GM18517 (cell line): ENCODE results near the gene ME2.
"Not testable (repeated sequence)": the region's sequence is repeated elsewhere in the genome, so short reads cannot be mapped to it uniquely, and the experiment has no call there.

Source experiments
- ATAC-seq: cut with Tn5 transposase; IDR thresholded peaks from one replicate; pipeline ENCODE4 v1.9.1; 2021; ENCODE audit warnings: mild to moderate bottlenecking, moderate library complexity; ENCODE audit not compliant: unreplicated experiment

Gene ME2

GRCh38 chr18:50878345-50879301, at the start of gene ME2:
TSS of gene ME2 (plus strand) at chr18:50879118. CDS start at chr18:50895821, 16,703 bp downstream.
- ATAC-seq = peak; percentile 87

GRCh38 chr18:50829644-50830043, 49.3 kb upstream of the ME2 start:
- no peak for ATAC-seq

DNA sequence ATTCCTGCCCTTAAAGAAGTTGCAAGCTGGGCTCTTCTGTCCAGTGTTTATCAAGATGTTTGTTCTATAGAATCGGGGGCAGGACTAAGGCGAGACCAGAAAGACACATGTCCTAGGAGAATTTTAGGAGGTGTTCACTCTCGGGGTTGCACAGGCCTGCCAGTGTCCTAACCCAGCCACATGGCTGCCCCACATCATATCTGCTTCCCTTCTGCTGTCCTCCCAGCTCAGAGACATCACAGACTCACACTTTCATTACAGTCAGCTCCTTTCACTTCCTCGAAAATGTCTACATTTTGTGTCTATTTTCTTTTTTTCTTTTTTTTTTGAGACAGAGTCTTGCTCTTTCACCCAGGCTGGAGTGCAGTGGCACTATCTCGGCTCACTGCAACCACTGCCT, 48.4 kb upstream of the ME2 start:
- peak; percentile 54 for ATAC-seq

- ATAC-seq = peak; percentile 59
These were observed 46.2 kb upstream of the ME2 start for GRCh38 chr18:50832754-50833153.

- ATAC-seq = not testable (repeated sequence)
These were observed 45.4 kb upstream of the ME2 start for GRCh38 chr18:50833496-50833895.

DNA sequence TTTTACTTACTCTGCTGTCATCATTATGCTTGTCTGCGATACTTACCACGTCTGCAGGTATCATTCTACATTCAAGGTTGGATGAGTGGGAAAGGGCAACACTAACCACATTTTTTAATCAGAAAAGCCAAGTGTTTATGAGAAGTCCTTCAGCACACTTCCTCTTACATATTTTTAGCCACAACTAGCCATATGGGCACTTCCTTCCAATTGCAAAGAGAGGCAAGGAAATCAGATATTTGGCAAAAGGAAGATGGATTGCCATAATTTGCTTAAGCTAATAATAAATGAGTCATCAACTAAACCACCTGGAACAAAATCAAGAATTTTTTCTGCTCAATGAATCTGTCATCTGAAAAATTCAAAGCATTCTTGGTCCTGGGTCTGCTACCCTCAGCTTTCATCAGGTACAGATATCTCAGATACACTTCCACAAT, 42.4 kb upstream of the ME2 start:
- ATAC-seq = no peak

- no peak for ATAC-seq
These were observed 39.6 kb upstream of the ME2 start for GRCh38 chr18:50839341-50839740.

DNA sequence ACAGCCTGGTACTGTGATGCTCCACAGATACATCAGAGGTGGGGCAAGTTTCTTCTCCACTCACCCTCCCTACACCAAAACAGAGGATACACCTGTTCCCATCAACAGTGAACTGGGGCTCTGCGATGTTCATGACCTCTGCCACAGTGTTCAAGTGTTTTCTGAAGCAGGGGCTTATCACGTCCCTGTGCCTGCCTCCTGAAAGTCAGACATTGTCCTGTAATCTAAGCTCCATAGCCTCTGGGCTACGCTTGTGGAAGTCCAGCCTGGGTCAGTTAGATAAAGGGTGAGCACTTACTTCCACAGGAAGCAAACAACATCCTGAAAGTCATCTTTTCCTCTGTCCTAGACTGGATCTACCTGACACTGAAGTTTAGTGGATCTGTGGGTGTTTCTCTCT, 38.9 kb upstream of the ME2 start:
- no peak for ATAC-seq

- ATAC-seq = no peak
These were observed 36.1 kb upstream of the ME2 start for GRCh38 chr18:50842846-50843245.

GRCh38 chr18:50844554-50844953, 34.4 kb upstream of the ME2 start:
- ATAC-seq = no peak

DNA sequence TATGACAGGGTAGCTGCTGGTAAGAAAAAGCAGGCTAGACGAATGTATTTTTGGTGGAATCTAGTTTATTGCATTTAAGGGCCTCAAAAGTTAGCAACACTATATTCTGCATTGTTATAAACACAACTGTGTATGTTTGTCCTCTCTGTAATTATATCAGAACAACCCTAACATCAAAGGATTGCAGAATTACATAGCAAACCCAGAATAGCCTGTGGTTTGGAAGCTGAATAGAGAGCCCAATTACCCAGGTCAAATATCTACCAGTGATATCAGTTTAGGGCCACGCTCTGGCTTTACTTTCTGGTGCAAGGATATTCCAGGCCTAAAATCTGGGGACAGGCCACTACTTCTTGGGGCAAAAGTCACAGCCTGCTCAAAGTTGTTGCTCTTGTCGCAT, 34.0 kb upstream of the ME2 start:
- no peak for ATAC-seq

- ATAC-seq = no peak
These were observed 31.7 kb upstream of the ME2 start for GRCh38 chr18:50847192-50847591.

- ATAC-seq = no peak
These were observed 30.8 kb upstream of the ME2 start for GRCh38 chr18:50848061-50848551.

DNA sequence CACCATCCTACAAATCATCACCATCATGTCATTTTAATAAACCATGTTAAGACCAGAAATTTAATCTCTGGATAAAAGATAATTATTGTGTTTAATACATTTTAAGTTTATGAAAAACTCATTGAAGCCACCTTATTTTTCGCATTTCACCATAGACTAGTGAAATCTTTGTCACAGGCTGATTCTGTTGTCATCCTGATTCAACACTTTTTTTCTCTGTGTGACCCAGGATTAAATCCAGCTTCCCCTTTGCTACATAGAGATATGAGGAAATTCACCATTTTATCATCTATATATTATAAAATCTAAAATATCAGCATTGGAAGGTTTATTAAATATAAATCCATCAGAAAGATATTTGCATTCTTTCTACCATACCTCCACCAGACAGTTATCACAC, 29.9 kb upstream of the ME2 start:
- ATAC-seq = no peak

DNA sequence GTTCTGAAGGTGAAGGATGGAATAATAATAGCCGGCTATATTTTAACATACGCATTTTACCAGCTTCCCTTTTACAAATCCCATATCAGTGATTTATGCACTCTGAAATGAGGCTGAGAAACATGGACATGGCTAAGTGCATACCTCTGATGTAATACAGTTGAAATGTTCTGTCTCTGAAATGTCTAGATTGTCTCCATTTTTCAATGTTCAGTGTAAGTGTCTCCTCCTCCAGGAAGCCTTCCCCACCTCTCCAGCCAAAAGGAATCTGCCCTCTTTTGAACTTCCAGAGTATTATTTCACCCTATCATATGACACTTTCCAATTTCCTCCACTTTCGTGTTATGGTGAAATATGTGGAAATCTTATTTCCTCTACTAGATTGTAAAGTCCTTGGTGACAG, 29.5 kb upstream of the ME2 start:
- no peak for ATAC-seq

DNA sequence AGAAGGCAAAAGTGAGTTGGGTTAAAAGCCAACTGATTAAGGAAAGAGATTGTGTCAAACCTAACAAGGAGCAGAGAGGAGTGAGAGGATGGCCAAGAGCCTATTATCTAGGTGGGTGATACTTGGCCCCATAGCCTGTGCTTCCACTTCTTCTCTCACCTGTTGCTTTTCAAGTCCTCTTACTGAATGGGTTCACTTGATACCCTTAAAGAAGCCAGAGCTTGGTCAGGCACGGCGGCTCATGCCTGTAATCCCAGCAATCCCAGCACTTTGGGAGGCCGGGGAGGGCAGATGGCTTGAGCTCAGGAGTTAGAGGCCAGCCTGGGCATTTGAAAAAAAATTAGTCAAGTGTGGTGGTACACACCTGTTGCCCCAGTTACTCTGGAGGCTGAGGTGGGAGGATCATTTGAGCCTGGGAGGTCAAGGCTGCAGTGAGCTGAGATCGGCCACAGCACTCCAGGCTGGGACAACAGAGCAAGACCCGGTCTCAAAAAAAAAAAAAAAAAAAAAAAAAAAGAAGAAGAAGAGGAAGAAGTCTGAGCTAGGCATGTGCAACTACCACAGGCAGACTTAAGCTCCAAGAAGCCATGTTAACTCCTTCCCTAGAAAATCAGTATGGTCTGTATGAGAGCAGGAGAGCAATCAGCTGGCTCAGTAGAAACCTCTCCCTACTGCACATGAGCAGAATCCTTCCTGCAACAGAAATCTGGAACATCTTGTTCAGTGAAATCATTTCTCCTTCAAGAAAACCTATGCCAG, 28.4 kb upstream of the ME2 start:
- ATAC-seq = no peak

- no peak for ATAC-seq
These were observed 25.1 kb upstream of the ME2 start for GRCh38 chr18:50853863-50854271.

GRCh38 chr18:50855976-50856757, 22.8 kb upstream of the ME2 start:
- ATAC-seq = no peak

DNA sequence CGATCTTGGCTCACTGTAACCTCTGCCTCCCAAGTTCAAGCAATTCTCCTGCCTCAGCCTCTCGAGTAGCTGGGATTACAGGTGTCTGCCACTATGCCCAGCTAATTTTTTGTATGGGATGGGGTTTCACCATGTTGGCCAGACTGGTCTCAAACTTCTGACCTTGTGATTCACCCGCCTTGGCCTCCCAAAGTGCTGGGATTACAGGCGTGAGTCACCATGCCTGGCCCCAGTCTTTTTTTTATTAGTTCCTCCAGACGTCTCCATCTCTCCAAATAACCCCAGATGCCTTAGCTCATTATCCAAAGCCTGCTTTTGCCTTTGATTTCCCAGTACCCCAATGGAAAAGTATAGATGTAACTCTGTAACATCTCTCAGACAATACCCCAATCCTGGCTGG, 21.8 kb upstream of the ME2 start:
- ATAC-seq = not testable (repeated sequence)

DNA sequence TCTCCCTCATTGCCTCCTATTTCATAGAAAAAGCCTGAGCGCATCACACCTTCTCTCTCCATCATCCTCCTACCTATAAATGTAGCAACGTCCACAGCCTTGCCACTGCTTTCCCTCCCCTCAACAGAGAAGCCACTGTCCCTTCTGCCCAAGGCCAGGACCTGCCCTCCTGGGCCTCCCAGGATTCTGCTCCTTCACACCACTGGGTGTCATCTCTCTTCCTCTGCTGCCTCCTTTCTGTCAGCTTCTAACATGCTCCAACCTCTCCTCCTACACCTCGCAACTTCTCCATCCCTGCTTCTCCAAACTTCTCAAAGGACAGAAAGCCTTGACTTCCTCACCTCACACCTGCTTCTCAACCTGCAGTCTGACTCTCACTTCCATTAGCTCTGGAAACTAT, 21.2 kb upstream of the ME2 start:
- no peak for ATAC-seq
